Endodermal cell (in vitro differentiated cells): ENCODE results near the gene BRCA2. TPM values are rescaled to one million over a fixed set of nuclear protein-coding genes. Genes with fewer than 3 reads are reported as not detected.

Experiments used
- DNase-seq: peaks from one replicate; pipeline ENCODE4 v3.0.0-alpha.2; 2017
- H3K27ac ChIP-seq: 2 replicates; pipeline ENCODE4 v1.5.1; 2013; ENCODE audit warnings: mild to moderate bottlenecking, low read depth, low read length, moderate library complexity
- H3K27me3 ChIP-seq: 2 replicates; pipeline ENCODE4 v1.6.1; 2013; ENCODE audit warnings: mild to moderate bottlenecking, low read length, moderate library complexity; ENCODE audit not compliant: insufficient read depth, control insufficient read depth, poor library complexity, severe bottlenecking
- H3K36me3 ChIP-seq: 2 replicates; pipeline ENCODE4 v1.7.0; 2013; ENCODE audit warnings: mild to moderate bottlenecking, low read length, moderate library complexity; ENCODE audit not compliant: control insufficient read depth, insufficient read depth
- H3K4me1 ChIP-seq: one replicate; pipeline ENCODE4 v1.7.0; 2013; ENCODE audit warnings: low read length; ENCODE audit not compliant: control insufficient read depth, insufficient read depth
- H3K4me3 ChIP-seq: 2 replicates; pipeline ENCODE4 v1.5.1; 2013; ENCODE audit warnings: mild to moderate bottlenecking, low read length, moderate library complexity
- H3K9ac ChIP-seq: 2 replicates; pipeline ENCODE4 v1.6.1; 2013; ENCODE audit warnings: mild to moderate bottlenecking, low read length, moderate library complexity; ENCODE audit not compliant: poor library complexity, severe bottlenecking; ENCODE audit errors: extremely low read depth
- H3K9me3 ChIP-seq: 2 replicates; pipeline ENCODE4 v1.6.1; 2013; ENCODE audit warnings: mild to moderate bottlenecking, low read length, moderate library complexity; ENCODE audit not compliant: control insufficient read depth
- H3K27ac Mint-ChIP-seq: 2 replicates; pipeline ENCODE4 v1.8.0; 2020; ENCODE audit warnings: mixed read lengths
- H3K27me3 Mint-ChIP-seq: 2 replicates; pipeline ENCODE4 v1.8.0; 2021; ENCODE audit warnings: mild to moderate bottlenecking, mixed read lengths; ENCODE audit not compliant: insufficient read depth
- H3K36me3 Mint-ChIP-seq: 2 replicates; pipeline ENCODE4 v1.8.0; 2020; ENCODE audit warnings: low read depth, mixed read lengths
- H3K4me1 Mint-ChIP-seq: 2 replicates; pipeline ENCODE4 v1.8.0; 2020; ENCODE audit warnings: mixed read lengths
- H3K4me3 Mint-ChIP-seq: 2 replicates; pipeline ENCODE4 v1.8.0; 2020; ENCODE audit warnings: mild to moderate bottlenecking, moderate library complexity, mixed read lengths
- H3K9me3 Mint-ChIP-seq: 2 replicates; pipeline ENCODE4 v1.8.0; 2020; ENCODE audit warnings: mild to moderate bottlenecking, mixed read lengths
- CTCF ChIP-seq: fragments of 200-600 bp; sonication (generic); conservative IDR thresholded peaks from 2 replicates; pipeline ENCODE4 v1.5.0; 2021; ENCODE audit warnings: antibody characterized with exemption, mild to moderate bottlenecking
- WGBS, 2 experiments: methylation state at CpG; one replicate each; pipeline versions ENCODE4 v1.1.5 to v1.1.7; 2013; ENCODE audit warnings: missing lambda C conversion rate in 2 of 2, mixed read lengths in 1 of 2; ENCODE audit not compliant: insufficient coverage in 1 of 2, insufficient read length in 1 of 2; 5-methylcytosine and 5-hydroxymethylcytosine counted together
- total RNA-seq, 2 donors: library from RNA; stranded (reverse); fragmentation: NEBNext Ultra II Directional in 1 of 2; extraction: Animal tissue kit (Norgen Biotek cat#: 25700) in 1 of 2; gene quantifications; 2 replicates in 1 of 2; 3 replicates in 1 of 2; pipeline ENCODE4 v1.2.1, GENCODE V29; 2021

The BRCA2 gene
- total RNA-seq, 2 donors from 2014 or later: 25.7 to 27.8 TPM

DNA sequence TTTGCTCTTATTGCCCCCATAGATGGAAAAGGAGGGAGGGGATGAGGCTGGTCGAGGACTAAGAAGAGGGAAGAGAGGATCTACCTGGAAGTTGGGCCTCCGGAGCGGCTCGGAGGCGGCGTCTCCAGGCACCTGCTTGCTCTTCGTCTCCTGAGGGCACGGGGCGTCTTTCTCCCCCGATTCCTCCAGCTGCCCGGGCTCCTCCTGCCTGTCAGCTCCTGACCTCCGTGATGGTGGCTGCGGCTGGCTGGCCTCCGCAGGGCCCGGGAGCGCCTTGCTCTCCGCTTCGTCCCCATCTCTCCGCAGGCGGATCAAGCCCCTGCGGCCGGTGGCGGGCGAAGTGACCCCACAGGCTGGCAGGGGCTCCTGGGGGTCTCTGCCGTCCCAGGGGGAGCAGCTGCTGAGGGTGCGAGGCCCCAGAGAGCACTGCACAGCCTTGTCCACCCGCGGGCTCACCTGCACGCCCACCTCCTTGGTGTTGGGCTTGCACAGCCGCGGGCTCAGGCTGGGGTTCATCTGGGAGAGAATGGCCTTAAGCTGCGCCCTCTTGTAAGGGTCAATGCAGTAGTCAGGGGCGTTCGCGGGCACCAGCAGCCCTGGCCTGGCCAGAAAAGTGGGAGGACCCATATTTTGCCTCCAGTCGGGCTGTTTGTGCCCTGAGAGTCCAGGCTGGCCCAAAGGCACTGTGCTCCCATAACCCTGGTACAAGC is 4.0 kb upstream of the BRCA2 start:
- H3K36me3 Mint-ChIP-seq: no peaks in the 10 kb centered on the region
- no peak overlapping the region for H3K4me3 Mint-ChIP-seq
- H3K27me3 Mint-ChIP-seq: no peaks in the 10 kb centered on the region
- H3K27ac Mint-ChIP-seq: no peak overlapping the region
- H3K27me3 ChIP-seq: no peaks in the 10 kb centered on the region
- no peaks in the 10 kb centered on the region for H3K4me1 Mint-ChIP-seq
- no peaks in the 10 kb centered on the region for H3K9me3 Mint-ChIP-seq
- no peaks in the 10 kb centered on the region for H3K9me3 ChIP-seq
- TF ChIP-seq CTCF: no peak
- no peaks in the 10 kb centered on the region for H3K36me3 ChIP-seq
- 92 to 93% methylated on average over 21 to 36 of the region's 36 CpGs for WGBS, 2 experiments
- DNase-seq: no peak
- H3K27ac ChIP-seq: no peak overlapping the region
- H3K9ac ChIP-seq: no peak overlapping the region
- H3K4me3 ChIP-seq: no peak overlapping the region
- no peaks in the 10 kb centered on the region for H3K4me1 ChIP-seq

DNA sequence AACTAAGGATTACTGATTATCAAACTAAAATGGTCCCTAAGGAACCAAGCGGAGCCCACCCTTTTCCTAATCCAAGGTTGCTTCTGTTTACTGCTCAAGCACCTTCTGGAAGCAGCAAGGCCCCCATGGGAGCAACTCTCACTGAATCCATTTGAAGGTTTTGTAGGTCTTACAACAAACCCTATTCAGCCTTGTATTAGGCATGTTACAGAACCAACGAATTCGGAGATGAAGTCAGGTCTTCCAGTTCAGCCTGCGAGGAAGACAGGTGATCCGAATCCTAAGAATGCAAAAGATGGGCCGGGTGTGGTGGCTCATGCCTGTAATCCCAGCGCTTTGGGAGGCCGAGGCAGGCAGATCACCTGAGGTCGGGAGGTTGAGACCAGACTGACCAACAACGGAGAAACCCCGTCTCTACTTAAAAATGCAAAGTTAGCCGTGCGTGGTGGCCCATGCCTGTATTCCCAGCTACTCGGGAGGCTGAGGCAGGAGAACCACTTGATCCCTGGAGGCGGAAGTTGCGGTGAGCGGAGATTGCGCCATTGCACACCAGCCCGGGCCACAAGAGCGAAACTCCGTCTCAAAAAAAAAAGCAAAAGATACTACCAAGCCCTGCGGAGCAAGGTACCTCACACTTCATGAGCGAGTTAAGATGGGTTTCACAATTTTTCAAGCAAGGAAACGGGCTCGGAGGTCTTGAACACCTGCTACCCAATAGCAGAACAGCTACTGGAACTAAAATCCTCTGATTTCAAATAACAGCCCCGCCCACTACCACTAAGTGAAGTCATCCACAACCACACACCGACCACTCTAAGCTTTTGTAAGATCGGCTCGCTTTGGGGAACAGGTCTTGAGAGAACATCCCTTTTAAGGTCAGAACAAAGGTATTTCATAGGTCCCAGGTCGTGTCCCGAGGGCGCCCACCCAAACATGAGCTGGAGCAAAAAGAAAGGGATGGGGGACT is 754 bp upstream of the BRCA2 start:
- H3K4me3 ChIP-seq: peak overlapping the region; percentile 85
- H3K27ac Mint-ChIP-seq: peak overlapping the region; percentile 99
- H3K9me3 ChIP-seq: no peaks in the 10 kb centered on the region
- no peaks in the 10 kb centered on the region for H3K9me3 Mint-ChIP-seq
- H3K36me3 ChIP-seq: peaks cover 7% of the 10 kb centered on the region
- 86 to 87% methylated on average over 27 to 32 of the region's 32 CpGs for WGBS, 2 experiments
- H3K27me3 ChIP-seq: no peaks in the 10 kb centered on the region
- TF ChIP-seq CTCF: no peak
- H3K4me1 ChIP-seq: no peaks in the 10 kb centered on the region
- H3K4me1 Mint-ChIP-seq: no peaks in the 10 kb centered on the region
- H3K27ac ChIP-seq: peak overlapping the region; percentile 94
- peak overlapping the region; percentile 93 for H3K4me3 Mint-ChIP-seq
- H3K27me3 Mint-ChIP-seq: no peaks in the 10 kb centered on the region
- peak overlapping the region; percentile 80 for H3K9ac ChIP-seq
- peaks cover 2% of the 10 kb centered on the region for H3K36me3 Mint-ChIP-seq
- DNase-seq: no peak

- H3K4me1 Mint-ChIP-seq: no peaks in the 10 kb centered on the region
- Histone ChIP-seq H3K9me3 (no peaks in the 10 kb centered on the region), H3K4me1 (no peaks in the 10 kb centered on the region), H3K9ac (peak overlapping the region; percentile 80), H3K27ac (peak overlapping the region; percentile 94), H3K27me3 (no peaks in the 10 kb centered on the region), H3K36me3 (peaks cover 18% of the 10 kb centered on the region), H3K4me3 (peak overlapping the region; percentile 85)
- no peak for DNase-seq
- 8 to 15% methylated on average over 13 of the region's 13 CpGs for whole genome bisulfite sequencing, 2 experiments
- no peak for TF ChIP-seq CTCF
- H3K27ac Mint-ChIP-seq: peak overlapping the region; percentile 99
- no peaks in the 10 kb centered on the region for H3K27me3 Mint-ChIP-seq
- peak overlapping the region; percentile 93 for H3K4me3 Mint-ChIP-seq
- no peaks in the 10 kb centered on the region for H3K9me3 Mint-ChIP-seq
- H3K36me3 Mint-ChIP-seq: peaks cover 9% of the 10 kb centered on the region
These were observed 676 bp downstream of the BRCA2 start for GRCh38 chr13:32316028-32316339.
